ENCODE results near the gene ZNF555.

DNA sequence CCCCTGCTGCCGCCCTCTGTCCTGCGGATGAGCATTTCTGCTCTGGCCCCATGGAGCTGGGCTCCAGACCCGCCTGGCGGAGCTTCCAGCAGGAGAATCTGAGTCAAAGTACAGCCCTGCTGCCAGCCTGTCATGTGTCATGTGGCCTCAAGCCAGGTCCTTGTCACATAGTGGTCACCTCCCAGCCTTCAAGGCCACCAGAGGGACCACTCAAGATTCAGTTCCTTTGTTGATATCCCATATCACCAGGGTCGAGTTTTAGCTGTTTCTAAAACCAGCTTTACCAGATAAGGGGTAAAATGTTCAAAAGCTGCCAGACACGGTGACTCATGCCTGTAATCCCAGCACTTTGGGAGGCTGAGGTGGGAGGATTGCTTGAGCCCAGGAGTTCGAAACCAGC, 42.5 kb upstream of the ZNF555 start:
- no peak for TF ChIP-seq CTCF (IDR thresholded peaks at IDR 0.05)
- no peak for TF ChIP-seq POLR2A (IDR thresholded peaks at IDR 0.05)
- TF ChIP-seq POLR2AphosphoS5 (IDR thresholded peaks at IDR 0.05), result no peak

Measured in prostate gland (tissue), 2 donors.